K562 treated with DMSO at 1 percent for 48 hours (cell line): ENCODE results near the gene JRKL. TPM values are rescaled to one million over a fixed set of nuclear protein-coding genes. Genes with fewer than 3 reads are reported as not detected.

Source experiments
- total RNA-seq: library from RNA; unstranded; fragments of 300-600 nt; gene quantifications from 2 replicates; pipeline ENCODE4 v1.2.3, GENCODE V29; 2022; ENCODE audit warnings: low replicate concordance; ENCODE audit errors: extremely low read depth

JRKL gene
- total RNA-seq = not detected in 2 replicates

DNA sequence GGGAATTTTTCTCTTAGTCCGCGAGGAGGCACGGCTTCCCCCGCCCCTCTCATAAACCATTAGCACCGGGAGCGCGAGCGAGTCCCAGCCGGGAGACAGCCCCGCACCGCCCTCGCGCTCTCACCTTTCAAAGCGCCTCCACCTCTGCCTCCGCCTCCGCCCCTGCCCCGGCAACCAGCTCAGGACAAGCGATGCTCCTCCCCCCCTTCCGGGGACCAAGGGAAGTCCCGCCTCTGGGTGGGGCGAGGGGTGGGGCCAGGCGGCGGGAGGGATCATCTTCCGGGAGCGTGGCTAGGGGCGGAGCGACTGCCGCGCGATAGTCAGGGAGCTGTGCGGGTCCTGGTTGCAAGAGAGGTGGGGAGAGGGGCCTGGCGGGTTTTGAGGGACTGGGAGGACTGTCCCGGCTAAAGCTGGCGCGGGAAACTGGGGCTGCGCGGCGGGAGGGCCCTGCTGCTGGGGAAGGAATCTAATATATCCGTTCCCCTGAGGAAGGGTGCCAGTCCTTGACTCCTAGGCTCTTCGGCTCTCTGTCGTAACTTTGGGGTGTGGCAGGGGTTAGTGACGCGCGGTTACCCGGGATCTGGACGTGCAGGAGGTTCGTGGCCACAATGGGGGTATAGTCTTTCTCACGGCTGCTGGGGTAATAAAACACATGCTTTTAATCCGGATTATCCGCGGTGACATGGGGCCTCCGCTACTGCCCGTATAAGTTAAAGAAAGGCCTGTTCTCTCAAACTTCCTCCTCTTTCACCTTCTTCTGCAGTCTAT is at the start of gene JRKL, which contains the start of gene CCDC82:
Gene JRKL, plus strand, starts transcription at position 294 of the 768 bp plus-strand sequence. CDS start 637 bp downstream, outside the sequence.
Gene CCDC82, minus strand, starts transcription at position 193 of the 768 bp plus-strand sequence. CDS start 5,165 bp downstream, outside the sequence.

DNA sequence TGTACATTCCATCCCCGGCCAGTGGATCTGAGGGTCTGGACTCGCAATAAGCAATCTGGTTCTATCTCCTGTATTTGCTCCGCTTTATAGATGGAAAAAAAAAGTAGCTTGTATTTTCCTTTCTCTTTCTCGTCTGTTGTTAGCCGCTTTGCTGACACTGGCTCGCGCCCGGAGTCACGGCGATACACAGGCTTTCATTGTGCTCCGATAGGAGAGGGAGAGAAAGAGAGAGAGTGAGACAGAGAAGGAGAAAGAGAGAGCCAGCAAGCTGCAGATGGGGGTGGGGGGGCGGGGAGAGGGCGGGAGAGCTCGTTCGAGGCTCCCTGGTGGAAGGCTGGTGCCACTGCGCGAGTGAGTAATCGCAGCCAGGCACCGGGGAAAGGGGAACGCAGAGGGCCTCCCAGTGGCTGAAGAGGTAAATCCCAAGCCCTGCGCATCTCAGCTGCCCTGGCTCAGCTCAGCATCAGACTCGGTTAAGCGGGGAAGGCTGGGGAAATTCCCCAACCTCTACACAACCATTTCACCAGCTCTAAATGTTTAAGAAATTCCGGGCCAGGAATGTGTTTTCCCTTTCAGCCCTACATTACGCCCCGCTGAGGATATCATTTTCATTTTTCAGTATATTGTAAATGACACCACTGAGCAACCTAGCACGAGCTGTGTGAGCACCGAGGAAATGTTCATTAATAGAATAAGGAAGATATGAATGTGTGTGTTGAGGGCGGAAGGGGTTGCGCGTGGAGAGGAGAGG is 46.7 kb upstream of the JRKL start, which contains the start of gene MAML2:
Gene MAML2, minus strand, starts transcription at position 235 of the 751 bp plus-strand sequence. CDS start 1,300 bp downstream, outside the sequence.

Other genes starting within 250 kb of the JRKL start
- gene MAML2, start 46.8 kb upstream of the JRKL start, total RNA-seq = not detected in 2 replicates
- not detected in 2 replicates for gene CCDC82, start 101 bp upstream of the JRKL start, total RNA-seq